Trophoblast cell (in vitro differentiated cells and primary cell): Measurements from ENCODE around the gene JUP.

Experiments used
- DNase-seq, 2 donors: peaks; one replicate each; pipeline ENCODE4 v3.0.0-alpha.2; 2016
- H2AFZ ChIP-seq: 2 replicates; pipeline ENCODE4 v1.6.1; 2013; ENCODE audit warnings: low read length, moderate library complexity, mild to moderate bottlenecking; ENCODE audit not compliant: insufficient read depth, poor library complexity
- H2AK5ac ChIP-seq: 2 replicates; pipeline ENCODE4 v1.6.1; 2013; ENCODE audit warnings: mild to moderate bottlenecking, low read length
- H2BK120ac ChIP-seq: 2 replicates; pipeline ENCODE4 v1.6.1; 2013; ENCODE audit warnings: low read length, mild to moderate bottlenecking, moderate library complexity; ENCODE audit not compliant: insufficient read depth, poor library complexity
- H2BK12ac ChIP-seq: 2 replicates; pipeline ENCODE4 v1.6.1; 2013; ENCODE audit warnings: mild to moderate bottlenecking, low read length, moderate library complexity
- H2BK5ac ChIP-seq: 2 replicates; pipeline ENCODE4 v1.6.1; 2013; ENCODE audit warnings: low read length, low read depth, moderate library complexity, mild to moderate bottlenecking; ENCODE audit not compliant: poor library complexity
- H3K14ac ChIP-seq: 2 replicates; pipeline ENCODE4 v1.6.1; 2013; ENCODE audit warnings: mild to moderate bottlenecking, low read length
- H3K18ac ChIP-seq: 2 replicates; pipeline ENCODE4 v1.6.1; 2013; ENCODE audit warnings: mild to moderate bottlenecking, low read length
- H3K23ac ChIP-seq: 2 replicates; pipeline ENCODE4 v1.6.1; 2013; ENCODE audit warnings: low read length
- H3K27ac ChIP-seq: 2 replicates; pipeline ENCODE4 v1.5.1; 2013; ENCODE audit warnings: low read depth, mild to moderate bottlenecking, inconsistent platforms, low read length, moderate library complexity
- H3K27me3 ChIP-seq: 2 replicates; pipeline ENCODE4 v1.6.1; 2013; ENCODE audit warnings: inconsistent platforms, mild to moderate bottlenecking, low read length, moderate library complexity; ENCODE audit not compliant: insufficient read depth
- H3K36me3 ChIP-seq, 2 experiments: 1 replicate in 1 of 2; 2 replicates in 1 of 2; pipeline ENCODE4 v1.6.1; 2013; ENCODE audit warnings: low read length in 2 of 2, mild to moderate bottlenecking in 2 of 2, moderate library complexity in 1 of 2; ENCODE audit not compliant: insufficient read depth in 2 of 2, control insufficient read depth in 1 of 2
- H3K4ac ChIP-seq: 2 replicates; pipeline ENCODE4 v1.6.1; 2013; ENCODE audit warnings: low read depth, mild to moderate bottlenecking, low read length, moderate library complexity
- H3K4me1 ChIP-seq, 2 experiments: 1 replicate in 1 of 2; 2 replicates in 1 of 2; pipeline ENCODE4 v1.6.1; 2013; ENCODE audit warnings: low read length in 2 of 2, mild to moderate bottlenecking in 2 of 2, moderate library complexity in 1 of 2; ENCODE audit not compliant: insufficient read depth in 2 of 2, control insufficient read depth in 1 of 2
- H3K4me2 ChIP-seq: 2 replicates; pipeline ENCODE4 v1.6.1; 2013; ENCODE audit warnings: inconsistent platforms, mild to moderate bottlenecking, low read length, moderate library complexity
- H3K4me3 ChIP-seq: 2 replicates; pipeline ENCODE4 v1.5.1; 2013; ENCODE audit warnings: mild to moderate bottlenecking, low read depth, low read length, inconsistent platforms
- H3K79me1 ChIP-seq: one replicate; pipeline ENCODE4 v1.6.1; 2013; ENCODE audit warnings: low read length
- H3K79me2 ChIP-seq: 2 replicates; pipeline ENCODE4 v1.6.1; 2013; ENCODE audit warnings: low read length, mild to moderate bottlenecking; ENCODE audit not compliant: control insufficient read depth, insufficient read depth, poor library complexity
- H3K9ac ChIP-seq: 2 replicates; pipeline ENCODE4 v1.6.1; 2013; ENCODE audit warnings: mild to moderate bottlenecking, low read length
- H3K9me3 ChIP-seq: 2 replicates; pipeline ENCODE4 v1.6.1; 2013; ENCODE audit warnings: low read depth, mild to moderate bottlenecking, control low read depth, inconsistent platforms, low read length; ENCODE audit not compliant: insufficient read depth
- H4K12ac ChIP-seq: 2 replicates; pipeline ENCODE4 v1.6.1; 2013; ENCODE audit warnings: low read depth, mild to moderate bottlenecking, low read length, moderate library complexity
- H4K8ac ChIP-seq: 2 replicates; pipeline ENCODE4 v1.6.1; 2013; ENCODE audit warnings: low read depth, mild to moderate bottlenecking, low read length, moderate library complexity
- H4K91ac ChIP-seq: one replicate; pipeline ENCODE4 v1.6.1; 2013; ENCODE audit warnings: low read depth, mild to moderate bottlenecking, low read length, moderate library complexity
- WGBS: extraction: QIAGEN DNeasy Blood & Tissue Kit; methylation state at CpG from one replicate; pipeline ENCODE4 v1.1.7; 2013; ENCODE audit warnings: missing lambda C conversion rate; ENCODE audit not compliant: insufficient read length, insufficient coverage; ENCODE audit errors: extremely low coverage; 5-methylcytosine and 5-hydroxymethylcytosine counted together

The JUP gene

DNA sequence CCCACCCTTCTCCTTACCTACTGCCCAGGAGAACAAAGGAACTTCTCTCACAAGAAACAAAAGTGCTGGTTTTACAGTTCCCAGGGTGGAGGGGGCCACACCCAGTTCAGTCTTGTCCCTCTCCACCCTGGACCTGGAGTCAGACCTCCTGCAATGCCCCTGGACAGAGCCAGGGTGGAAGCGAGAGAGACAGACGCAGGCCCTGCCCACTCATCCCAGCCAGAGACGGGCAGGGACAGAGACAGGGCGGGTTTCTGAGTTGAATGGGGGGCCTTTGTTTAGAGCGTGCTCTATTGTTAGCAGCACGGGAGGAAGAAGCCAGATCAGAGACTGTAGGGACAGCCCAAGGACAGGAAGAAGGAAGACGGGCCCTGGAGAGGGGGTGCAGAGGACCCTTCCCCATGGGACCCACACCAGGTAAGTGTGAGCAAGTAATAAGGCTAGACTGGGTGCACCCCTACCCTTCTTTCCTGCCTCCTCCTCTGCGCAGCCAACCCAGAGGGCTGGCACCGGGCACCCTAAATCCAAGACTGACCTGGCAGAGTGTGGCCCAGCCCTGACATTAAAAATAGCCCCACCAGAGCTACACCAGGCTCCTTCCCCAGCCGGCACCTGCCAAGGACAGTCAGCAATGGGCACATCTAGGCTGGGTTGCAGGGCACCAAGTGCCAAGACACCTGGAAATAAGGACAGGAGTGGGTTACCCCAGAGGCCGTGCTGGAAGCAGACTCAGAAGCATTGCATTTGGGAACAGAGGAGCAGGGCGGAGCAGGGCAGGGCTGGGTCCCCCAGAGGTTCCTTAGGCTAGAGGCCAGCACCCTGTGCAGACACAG, 10.9 kb downstream of the JUP start:
- Histone ChIP-seq H4K91ac (peak overlapping the region; percentile 49), H3K79me2 (peaks cover 37% of the 10 kb centered on the region), H3K9ac (peak overlapping the region; percentile 3), H3K27me3 (no peaks in the 10 kb centered on the region), H3K14ac (peak overlapping the region; percentile 1), H3K4me2 (no peak overlapping the region), H3K79me1 (peaks cover 33% of the 10 kb centered on the region), H3K18ac (peak overlapping the region; percentile 57), H3K4me3 (no peak overlapping the region), H3K36me3 (peaks cover 52 to 53% of the 10 kb centered on the region in 2 experiments), H3K23ac (no peak overlapping the region), H3K4ac (peak overlapping the region; percentile 41), H2AFZ (no peak overlapping the region), H3K27ac (peak overlapping the region; percentile 67), H2BK120ac (peak overlapping the region; percentile 72), H4K8ac (peak overlapping the region; percentile 21), H3K4me1 (peaks cover 52 to 55% of the 10 kb centered on the region in 2 experiments), H2BK5ac (peak overlapping the region; percentile 28), H2AK5ac (peak overlapping the region; percentile 24), H3K9me3 (no peaks in the 10 kb centered on the region), H4K12ac (peak overlapping the region; percentile 3), H2BK12ac (peak overlapping the region; percentile 23)
- no peak for DNase-seq
- WGBS = no CpG with 5 or more reads among the region's 12 CpGs

DNA sequence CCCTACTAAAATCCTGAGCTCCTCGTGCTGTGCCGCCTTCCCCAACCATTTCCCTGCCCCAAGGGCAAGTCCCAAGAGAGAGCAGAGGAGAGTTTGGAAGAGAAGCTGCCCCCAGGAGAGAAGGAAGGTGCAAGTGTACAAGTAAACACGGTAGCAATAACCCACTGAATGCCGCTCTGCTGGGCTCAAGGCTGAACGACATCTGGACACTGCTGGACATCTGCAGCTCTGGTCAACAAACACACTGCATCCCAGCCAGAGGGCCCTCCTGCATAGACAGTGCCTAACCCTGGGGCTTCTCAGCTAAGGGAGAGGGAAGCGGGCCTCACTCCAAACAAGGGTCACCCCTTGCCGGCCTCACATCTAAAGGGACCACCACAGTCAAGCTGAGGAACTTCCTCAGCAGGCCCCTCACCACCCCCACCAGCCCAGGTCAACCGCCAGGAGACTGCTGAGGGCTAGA, 12.7 kb downstream of the JUP start:
- H3K4me3 ChIP-seq = no peak overlapping the region
- peaks cover 33% of the 10 kb centered on the region for H3K79me1 ChIP-seq
- H2BK12ac ChIP-seq = peak overlapping the region; percentile 39
- no peak overlapping the region for H3K18ac ChIP-seq
- no peak overlapping the region for H4K12ac ChIP-seq
- peak overlapping the region; percentile 2 for H2BK120ac ChIP-seq
- no peak overlapping the region for H3K23ac ChIP-seq
- no peak overlapping the region for H2AFZ ChIP-seq
- H4K91ac ChIP-seq = peak overlapping the region; percentile 4
- peak overlapping the region; percentile 13 for H3K4ac ChIP-seq
- peak overlapping the region; percentile 28 for H2BK5ac ChIP-seq
- H3K4me1 ChIP-seq = peaks cover 50 to 52% of the 10 kb centered on the region in 2 experiments
- H3K27me3 ChIP-seq = no peaks in the 10 kb centered on the region
- H3K79me2 ChIP-seq = peaks cover 31% of the 10 kb centered on the region
- H3K9me3 ChIP-seq = peaks cover 2% of the 10 kb centered on the region
- H3K36me3 ChIP-seq = peaks cover 63 to 68% of the 10 kb centered on the region in 2 experiments
- H3K4me2 ChIP-seq = peak overlapping the region; percentile 42
- WGBS = no CpG with 5 or more reads among the region's 8 CpGs
- peak overlapping the region; percentile 36 for H3K14ac ChIP-seq
- H3K9ac ChIP-seq = no peak overlapping the region
- peak overlapping the region; percentile 85 for H3K27ac ChIP-seq
- peak overlapping the region; percentile 14 for H2AK5ac ChIP-seq
- H4K8ac ChIP-seq = peak overlapping the region; percentile 0
- no peak for DNase-seq

DNA sequence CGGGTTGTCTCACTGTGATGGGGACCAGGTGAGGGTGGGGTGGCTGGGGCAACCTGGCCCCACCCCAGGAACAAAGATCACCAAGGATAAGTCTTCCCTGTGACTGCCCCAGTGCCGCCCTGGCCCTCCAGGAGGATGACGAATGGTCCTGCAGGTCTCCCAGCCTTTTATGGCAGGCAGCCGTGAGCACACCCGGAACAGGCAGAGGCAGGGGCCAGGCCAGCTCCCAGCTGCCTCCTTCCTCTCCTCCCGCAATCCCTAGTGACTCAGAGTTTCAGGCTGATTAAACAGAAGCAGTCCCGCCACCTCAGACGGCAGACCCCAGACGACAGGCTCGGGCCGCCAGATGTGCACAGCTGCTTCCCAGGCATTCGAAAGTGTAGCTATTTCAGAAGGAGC, 13.3 kb downstream of the JUP start:
- DNase-seq = peak; percentile 81 to 85
- Histone ChIP-seq H3K79me1 (peaks cover 33% of the 10 kb centered on the region), H3K4me2 (peak overlapping the region; percentile 7), H2AK5ac (peak overlapping the region; percentile 63), H3K79me2 (peaks cover 31% of the 10 kb centered on the region), H3K27ac (peak overlapping the region; percentile 85), H3K4ac (peak overlapping the region; percentile 70), H3K9ac (no peak overlapping the region), H4K12ac (peak overlapping the region; percentile 59), H3K36me3 (peaks cover 68 to 73% of the 10 kb centered on the region in 2 experiments), H3K23ac (no peak overlapping the region), H3K14ac (peak overlapping the region; percentile 73), H2BK12ac (peak overlapping the region; percentile 93), H2AFZ (no peak overlapping the region), H3K18ac (peak overlapping the region; percentile 60), H3K27me3 (no peaks in the 10 kb centered on the region), H3K9me3 (peaks cover 2% of the 10 kb centered on the region), H4K91ac (peak overlapping the region; percentile 87), H3K4me1 (peaks cover 50 to 52% of the 10 kb centered on the region in 2 experiments), H4K8ac (peak overlapping the region; percentile 43), H2BK120ac (peak overlapping the region; percentile 90), H3K4me3 (no peak overlapping the region), H2BK5ac (peak overlapping the region; percentile 60)
- no CpG with 5 or more reads among the region's 12 CpGs for WGBS

DNA sequence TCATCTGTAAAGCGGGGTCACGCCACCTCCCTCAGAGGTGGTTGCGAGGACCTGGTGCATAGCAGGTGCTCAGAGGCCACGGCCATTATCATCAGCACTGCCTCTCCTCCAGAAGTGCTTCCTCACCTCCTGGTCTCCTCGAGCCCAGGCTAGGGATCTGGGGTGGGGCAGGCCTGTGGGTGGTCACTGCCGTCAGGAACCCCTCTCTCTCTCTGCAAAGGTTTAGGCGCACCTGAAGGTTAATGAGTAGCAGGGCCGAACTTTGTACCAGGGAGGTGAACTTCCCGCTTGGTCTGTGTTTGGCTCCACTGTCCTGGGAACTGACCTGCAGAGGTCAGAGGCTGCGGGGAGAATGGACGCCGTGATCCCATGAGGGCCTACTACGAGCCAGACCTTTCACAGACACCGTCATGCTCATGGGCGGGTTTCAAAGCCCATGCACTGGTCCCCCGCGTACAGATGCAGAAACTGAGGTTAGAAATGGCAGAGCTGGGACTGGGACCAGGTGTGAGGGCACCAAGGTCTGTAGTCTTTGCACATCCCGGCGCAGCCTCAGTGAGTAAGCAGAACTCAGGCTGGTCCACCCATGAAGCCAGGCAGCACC, 13.8 kb downstream of the JUP start:
- Histone ChIP-seq H2BK5ac (peak overlapping the region; percentile 60), H4K12ac (peak overlapping the region; percentile 59), H4K8ac (peak overlapping the region; percentile 43), H3K4ac (peak overlapping the region; percentile 70), H2AK5ac (peak overlapping the region; percentile 63), H3K27me3 (no peaks in the 10 kb centered on the region), H4K91ac (peak overlapping the region; percentile 87), H3K9ac (no peak overlapping the region), H2BK12ac (peak overlapping the region; percentile 93), H3K23ac (no peak overlapping the region), H3K79me1 (peaks cover 31% of the 10 kb centered on the region), H3K4me3 (no peak overlapping the region), H3K79me2 (peaks cover 28% of the 10 kb centered on the region), H3K9me3 (peaks cover 2% of the 10 kb centered on the region), H2AFZ (peak overlapping the region; percentile 1), H2BK120ac (peak overlapping the region; percentile 90), H3K36me3 (peaks cover 69 to 72% of the 10 kb centered on the region in 2 experiments), H3K14ac (peak overlapping the region; percentile 73), H3K27ac (peak overlapping the region; percentile 85), H3K4me2 (peak overlapping the region; percentile 7), H3K4me1 (peaks cover 45 to 47% of the 10 kb centered on the region in 2 experiments), H3K18ac (peak overlapping the region; percentile 60)
- no peak for DNase-seq
- WGBS = no CpG with 5 or more reads among the region's 19 CpGs
